Measurements from ENCODE around the gene FUBP3. TPM values are rescaled to one million over a fixed set of nuclear protein-coding genes. Genes with fewer than 3 reads are reported as not detected.

FUBP3 gene
- total RNA-seq, 4 donors from 2014 or later, result 47.6 to 62.0 (median 52.4) TPM

DNA sequence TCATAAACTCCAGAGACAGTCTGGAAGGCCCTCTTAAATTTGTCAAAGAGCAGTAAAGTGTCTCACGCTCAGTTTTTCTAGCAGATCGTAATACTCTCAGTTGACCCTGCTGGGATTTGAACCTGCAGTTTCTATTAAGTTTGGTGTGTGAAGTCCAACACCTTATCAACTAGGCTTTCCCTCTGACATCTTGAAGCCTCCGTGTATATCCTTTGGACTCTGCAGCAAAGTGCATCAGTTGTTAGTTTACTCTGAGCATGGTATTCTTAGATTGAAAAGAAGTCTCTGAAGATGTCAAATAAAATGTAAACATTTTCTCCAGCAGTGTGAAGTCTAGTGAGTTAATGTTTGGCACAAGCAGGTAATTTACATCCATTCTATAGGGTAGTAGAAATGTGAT lies 2.4 kb downstream of the FUBP3 start:
- no peak for TF ChIP-seq POLR2A (IDR thresholded peaks at IDR 0.05)
- no peak for TF ChIP-seq CTCF (IDR thresholded peaks at IDR 0.05)
- TF ChIP-seq EP300 (IDR thresholded peaks at IDR 0.05), result no peak
- TF ChIP-seq POLR2AphosphoS5 (IDR thresholded peaks at IDR 0.05), result no peak
- H3K9me3 ChIP-seq, result no peaks in the 10 kb centered on the region
- H3K27me3 ChIP-seq, result no peaks in the 10 kb centered on the region
- H3K36me3 ChIP-seq, result peaks cover 0 to 30% of the 10 kb centered on the region in 2 donors
- H3K27ac ChIP-seq, result no peak overlapping the region
- peaks cover 4 to 55% (median 6%) of the 10 kb centered on the region in 3 donors for H3K4me1 ChIP-seq
- WGBS, 2 donors (ENCODE audit: low coverage in 1 of 2), result 70 to 88% methylated on average over 2 to 3 of the region's 3 CpGs
- ATAC-seq, result no peak
- H3K4me3 ChIP-seq, result no peak overlapping the region

DNA sequence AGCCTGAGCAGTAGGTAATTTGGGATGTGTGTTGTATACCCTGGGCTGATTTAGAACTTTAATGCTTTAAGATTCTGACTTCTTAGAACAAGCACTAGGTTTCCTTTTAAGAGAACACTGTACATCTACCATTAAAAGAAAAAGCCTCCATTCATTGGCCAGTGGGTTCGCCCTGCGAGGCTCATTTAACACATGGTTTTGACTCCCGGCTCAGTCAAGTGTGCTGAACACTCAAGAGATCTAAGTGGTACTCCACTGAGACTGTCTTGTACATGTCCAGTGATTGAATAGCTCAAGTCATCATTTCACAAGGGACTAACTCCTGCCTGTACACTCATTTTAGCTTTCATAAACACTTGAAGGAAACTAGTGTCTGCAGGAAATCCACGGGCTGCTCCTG lies 3.9 kb downstream of the FUBP3 start:
- WGBS, 2 donors (ENCODE audit: low coverage in 1 of 2), result 60 to 81% methylated on average over 1 to 4 of the region's 4 CpGs
- Histone ChIP-seq H3K27me3 (no peaks in the 10 kb centered on the region), H3K36me3 (peaks cover 0 to 36% of the 10 kb centered on the region in 2 donors), H3K4me3 (no peak overlapping the region), H3K4me1 (peaks cover 4 to 64% (median 6%) of the 10 kb centered on the region in 3 donors), H3K27ac (no peak overlapping the region), H3K9me3 (no peaks in the 10 kb centered on the region)
- TF ChIP-seq POLR2A (IDR thresholded peaks at IDR 0.05) (no peak), CTCF (IDR thresholded peaks at IDR 0.05) (no peak), EP300 (IDR thresholded peaks at IDR 0.05) (no peak), POLR2AphosphoS5 (IDR thresholded peaks at IDR 0.05) (no peak)
- ATAC-seq, result no peak

- no peak for ATAC-seq
- 79 to 100% methylated on average over 3 of the region's 3 CpGs for WGBS, 2 donors (ENCODE audit: low coverage in 1 of 2)
- TF ChIP-seq CTCF (IDR thresholded peaks at IDR 0.05), result no peak
- no peak for TF ChIP-seq EP300 (IDR thresholded peaks at IDR 0.05)
- TF ChIP-seq POLR2AphosphoS5 (IDR thresholded peaks at IDR 0.05), result no peak
- TF ChIP-seq POLR2A (IDR thresholded peaks at IDR 0.05), result no peak
- Histone ChIP-seq H3K4me3 (no peak overlapping the region), H3K9me3 (no peaks in the 10 kb centered on the region), H3K36me3 (peaks cover 0 to 25% of the 10 kb centered on the region in 2 donors), H3K27ac (no peak overlapping the region), H3K27me3 (no peaks in the 10 kb centered on the region), H3K4me1 (peaks cover 0 to 51% (median 0%) of the 10 kb centered on the region in 3 donors)
Observed at GRCh38 chr9:130587921-130588320, 8.5 kb downstream of the FUBP3 start.

- no peak for ATAC-seq
- Histone ChIP-seq H3K27ac (no peak overlapping the region), H3K4me3 (no peak overlapping the region), H3K9me3 (no peaks in the 10 kb centered on the region), H3K4me1 (peaks cover 0 to 48% (median 0%) of the 10 kb centered on the region in 3 donors), H3K27me3 (no peaks in the 10 kb centered on the region), H3K36me3 (peaks cover 0 to 26% of the 10 kb centered on the region in 2 donors)
- WGBS, 2 donors (ENCODE audit: low coverage in 1 of 2), result 67% methylated on average over 1 to 4 of the region's 4 CpGs
- TF ChIP-seq POLR2AphosphoS5 (IDR thresholded peaks at IDR 0.05) (no peak), EP300 (IDR thresholded peaks at IDR 0.05) (no peak), CTCF (IDR thresholded peaks at IDR 0.05) (no peak)
Observed at GRCh38 chr9:130588416-130588815, 9.0 kb downstream of the FUBP3 start.

DNA sequence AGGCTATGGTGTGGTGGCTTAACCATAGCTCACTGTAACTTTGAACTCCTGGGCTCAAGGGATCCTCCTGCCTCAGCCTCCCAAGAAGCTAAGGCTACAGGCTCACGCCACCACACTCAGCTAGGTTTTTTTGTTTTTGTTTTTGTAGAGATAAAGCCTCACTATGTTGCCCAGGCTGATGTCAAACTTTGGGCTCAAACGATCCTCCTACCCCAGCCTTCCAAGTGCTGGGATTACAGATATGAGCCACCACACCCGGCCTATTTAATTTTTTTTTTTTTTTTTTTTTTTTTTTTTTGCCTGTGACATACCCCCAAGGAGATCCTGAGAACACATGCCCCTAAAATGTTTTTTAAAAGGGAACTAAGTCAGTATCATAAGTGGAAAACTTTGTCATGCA lies 10.4 kb downstream of the FUBP3 start:
- Histone ChIP-seq H3K27ac (no peak overlapping the region), H3K9me3 (no peaks in the 10 kb centered on the region), H3K4me1 (peaks cover 0 to 48% (median 0%) of the 10 kb centered on the region in 3 donors), H3K4me3 (no peak overlapping the region), H3K36me3 (peaks cover 0 to 35% of the 10 kb centered on the region in 2 donors), H3K27me3 (no peaks in the 10 kb centered on the region)
- WGBS, 2 donors (ENCODE audit: low coverage in 1 of 2), result 87 to 93% methylated on average over 2 to 3 of the region's 3 CpGs
- no peak for ATAC-seq
- TF ChIP-seq POLR2AphosphoS5 (IDR thresholded peaks at IDR 0.05) (no peak), POLR2A (IDR thresholded peaks at IDR 0.05) (no peak), CTCF (IDR thresholded peaks at IDR 0.05) (no peak), EP300 (IDR thresholded peaks at IDR 0.05) (no peak)

Measured in gastroesophageal sphincter (tissue), 4 donors.